ENCODE data around the gene MGAT5.

Gene MGAT5

GRCh38 chr2:134458950-134459349 lies 205.1 kb downstream of the MGAT5 start:
- peak overlapping the region; percentile 71 for H3K27ac ChIP-seq
- TF ChIP-seq ZFX (IDR thresholded peaks at IDR 0.05), result no peak
- TF ChIP-seq CTCF (conservative IDR thresholded peaks at IDR 0.05), result no peak

GRCh38 chr2:134459706-134460406 lies 206.0 kb downstream of the MGAT5 start:
- TF ChIP-seq ZFX (IDR thresholded peaks at IDR 0.05) (no peak), CTCF (conservative IDR thresholded peaks at IDR 0.05) (no peak)
- H3K27ac ChIP-seq, result no peak overlapping the region

GRCh38 chr2:134460583-134460998 lies 206.7 kb downstream of the MGAT5 start:
- TF ChIP-seq ZFX (IDR thresholded peaks at IDR 0.05) (no peak), CTCF (conservative IDR thresholded peaks at IDR 0.05) (peak; percentile 81)
- H3K27ac ChIP-seq, result no peak overlapping the region

DNA sequence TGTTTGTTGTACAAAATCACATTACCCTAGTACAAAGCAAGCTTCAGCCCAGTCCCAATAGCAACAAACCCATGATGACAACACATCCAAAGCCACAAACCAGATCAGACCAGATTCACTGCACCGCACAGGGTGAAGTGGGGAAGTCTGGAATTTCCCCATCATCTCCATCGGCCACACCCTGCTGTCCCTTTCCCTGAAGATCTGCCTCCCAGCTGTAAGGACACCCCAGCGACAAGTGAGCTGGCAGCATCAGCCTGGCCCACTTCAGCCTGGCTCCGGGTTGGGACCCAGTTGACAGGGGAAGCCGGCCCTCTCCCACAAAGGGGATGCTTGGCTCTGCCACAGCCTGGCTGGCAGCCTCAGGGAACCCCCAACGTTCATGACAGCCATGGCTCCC lies 207.6 kb downstream of the MGAT5 start:
- no peak overlapping the region for H3K27ac ChIP-seq
- TF ChIP-seq ZFX (IDR thresholded peaks at IDR 0.05) (no peak), CTCF (conservative IDR thresholded peaks at IDR 0.05) (no peak)

- TF ChIP-seq CTCF (conservative IDR thresholded peaks at IDR 0.05), result no peak
- no peak for TF ChIP-seq ZFX (IDR thresholded peaks at IDR 0.05)
- H3K27ac ChIP-seq, result no peak overlapping the region
These were observed 208.4 kb downstream of the MGAT5 start for GRCh38 chr2:134462275-134462674.

DNA sequence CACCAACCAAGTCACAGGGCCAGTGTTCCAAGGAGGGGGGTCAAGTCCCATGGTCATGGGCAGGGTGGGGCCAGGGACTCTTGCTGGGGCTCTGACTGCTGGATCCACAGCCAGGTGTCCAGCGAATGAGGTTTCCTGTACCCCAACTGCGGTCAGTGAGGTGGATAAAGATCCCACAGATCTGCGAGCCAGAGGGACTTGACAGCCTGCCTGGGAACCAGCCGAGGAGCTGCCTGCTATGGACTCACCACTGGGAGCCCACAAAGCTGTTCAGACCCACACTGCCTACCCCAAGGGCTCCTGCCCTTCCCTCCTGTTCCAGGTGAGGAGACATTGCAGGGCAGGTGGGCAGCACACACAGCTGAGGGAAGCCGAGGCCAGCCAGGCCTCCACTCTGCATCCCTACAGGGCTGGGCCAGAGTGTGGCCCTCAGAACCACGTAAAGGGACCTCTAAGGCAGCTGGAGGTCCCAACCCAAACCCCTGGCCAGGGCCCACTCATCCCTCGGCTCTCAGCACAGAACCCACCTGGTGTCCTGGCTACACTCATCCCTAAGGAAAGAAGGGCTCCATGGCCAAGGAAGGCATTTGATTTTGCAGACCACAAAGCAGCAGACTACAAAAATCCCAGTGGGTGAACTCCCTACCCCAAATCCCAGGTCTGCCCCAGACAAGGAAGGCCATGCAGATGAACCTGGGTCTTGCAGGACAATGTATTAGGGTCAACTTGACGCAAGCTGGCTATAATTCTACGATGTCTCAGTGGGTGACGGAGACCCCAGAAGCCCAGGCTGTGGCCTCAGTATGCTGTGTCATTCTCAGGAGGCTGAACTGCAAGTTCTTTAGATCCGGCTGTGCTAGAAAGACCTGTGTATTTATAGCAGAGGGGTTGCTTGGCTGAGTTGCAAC lies 209.2 kb downstream of the MGAT5 start:
- no peak overlapping the region for H3K27ac ChIP-seq
- no peak for TF ChIP-seq CTCF (conservative IDR thresholded peaks at IDR 0.05)
- TF ChIP-seq ZFX (IDR thresholded peaks at IDR 0.05), result no peak

DNA sequence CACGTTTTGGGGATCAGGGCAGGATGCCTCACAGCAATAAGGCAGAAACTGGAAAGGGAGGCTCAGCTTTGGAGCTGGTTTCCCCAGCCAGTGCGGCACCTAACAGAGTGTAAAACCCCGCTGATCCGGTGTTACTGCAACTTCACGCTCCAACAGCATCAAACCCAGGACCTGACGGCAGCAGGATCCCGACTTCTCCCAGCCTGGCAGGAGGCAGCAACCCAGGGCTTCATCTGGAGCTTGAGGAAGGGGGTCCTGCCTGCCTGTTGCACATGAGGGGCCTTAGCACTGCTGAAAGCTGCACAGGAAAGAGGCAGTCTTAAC lies 209.8 kb downstream of the MGAT5 start:
- no peak for TF ChIP-seq CTCF (conservative IDR thresholded peaks at IDR 0.05)
- no peak for TF ChIP-seq ZFX (IDR thresholded peaks at IDR 0.05)
- H3K27ac ChIP-seq, result no peak overlapping the region
